ENCODE results near the gene ZSWIM3. TPM values are rescaled to one million over a fixed set of nuclear protein-coding genes. Genes with fewer than 3 reads are reported as not detected.

The ZSWIM3 gene
- total RNA-seq, 1 donor from 2014 or later: 4.8 TPM

DNA sequence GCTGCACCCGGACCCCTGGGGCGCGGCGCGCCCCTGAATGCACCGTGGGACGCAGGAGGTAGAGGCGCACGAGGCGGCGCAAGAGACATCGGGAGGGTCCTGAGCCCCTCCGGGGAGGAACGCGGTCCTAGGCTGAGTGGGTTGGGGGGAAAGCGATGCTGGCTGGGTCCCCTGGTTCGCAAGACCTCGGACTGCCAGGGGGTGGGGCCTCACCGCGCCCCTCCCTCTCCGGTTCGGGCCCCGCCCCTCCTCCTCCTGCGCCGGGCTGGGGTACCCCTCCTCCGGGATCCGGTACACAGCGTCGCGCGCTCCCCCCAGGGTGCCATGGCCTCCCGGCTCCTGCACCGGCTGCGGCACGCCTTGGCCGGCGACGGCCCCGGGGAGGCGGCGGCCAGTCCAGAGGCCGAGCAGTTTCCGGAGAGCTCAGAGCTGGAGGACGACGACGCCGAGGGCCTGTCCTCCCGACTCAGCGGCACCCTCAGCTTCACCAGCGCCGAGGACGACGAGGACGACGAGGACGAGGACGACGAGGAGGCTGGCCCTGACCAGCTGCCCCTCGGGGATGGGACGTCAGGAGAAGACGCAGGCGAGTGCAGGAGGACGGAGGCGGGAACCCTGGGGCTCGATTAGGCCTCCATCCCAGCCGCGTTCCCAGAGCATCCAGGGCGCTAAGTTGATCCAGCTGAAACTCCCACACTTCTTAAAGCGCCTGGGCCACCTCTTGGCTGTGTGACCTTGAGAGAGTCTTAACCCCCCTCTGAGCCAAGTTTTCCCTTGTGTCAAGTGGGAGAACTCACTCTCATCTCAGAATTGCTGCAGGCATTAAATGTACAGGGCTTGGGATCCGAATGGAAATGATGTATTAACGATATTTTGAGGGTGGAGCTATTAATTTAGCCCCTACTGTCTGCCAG lies 23.3 kb upstream of the ZSWIM3 start:
- no peaks in the 10 kb centered on the region for H3K36me3 Mint-ChIP-seq (ENCODE audit: low read depth)
- peak overlapping the region; percentile 86 for H3K4me3 Mint-ChIP-seq
- H3K27me3 Mint-ChIP-seq (ENCODE audit: low read depth): no peaks in the 10 kb centered on the region
- H3K9me3 Mint-ChIP-seq: no peaks in the 10 kb centered on the region
- peak; percentile 68 for DNase-seq (ENCODE audit: low read depth, low spot score)
- no peak overlapping the region for H3K27ac Mint-ChIP-seq (ENCODE audit: unreplicated experiment)
- H3K4me1 Mint-ChIP-seq: peaks cover 28% of the 10 kb centered on the region
- TF ChIP-seq, protein P1, sequence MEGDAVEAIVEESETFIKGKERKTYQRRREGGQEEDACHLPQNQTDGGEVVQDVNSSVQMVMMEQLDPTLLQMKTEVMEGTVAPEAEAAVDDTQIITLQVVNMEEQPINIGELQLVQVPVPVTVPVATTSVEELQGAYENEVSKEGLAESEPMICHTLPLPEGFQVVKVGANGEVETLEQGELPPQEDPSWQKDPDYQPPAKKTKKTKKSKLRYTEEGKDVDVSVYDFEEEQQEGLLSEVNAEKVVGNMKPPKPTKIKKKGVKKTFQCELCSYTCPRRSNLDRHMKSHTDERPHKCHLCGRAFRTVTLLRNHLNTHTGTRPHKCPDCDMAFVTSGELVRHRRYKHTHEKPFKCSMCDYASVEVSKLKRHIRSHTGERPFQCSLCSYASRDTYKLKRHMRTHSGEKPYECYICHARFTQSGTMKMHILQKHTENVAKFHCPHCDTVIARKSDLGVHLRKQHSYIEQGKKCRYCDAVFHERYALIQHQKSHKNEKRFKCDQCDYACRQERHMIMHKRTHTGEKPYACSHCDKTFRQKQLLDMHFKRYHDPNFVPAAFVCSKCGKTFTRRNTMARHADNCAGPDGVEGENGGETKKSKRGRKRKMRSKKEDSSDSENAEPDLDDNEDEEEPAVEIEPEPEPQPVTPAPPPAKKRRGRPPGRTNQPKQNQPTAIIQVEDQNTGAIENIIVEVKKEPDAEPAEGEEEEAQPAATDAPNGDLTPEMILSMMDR (conservative IDR thresholded peaks at IDR 0.05): no peak

DNA sequence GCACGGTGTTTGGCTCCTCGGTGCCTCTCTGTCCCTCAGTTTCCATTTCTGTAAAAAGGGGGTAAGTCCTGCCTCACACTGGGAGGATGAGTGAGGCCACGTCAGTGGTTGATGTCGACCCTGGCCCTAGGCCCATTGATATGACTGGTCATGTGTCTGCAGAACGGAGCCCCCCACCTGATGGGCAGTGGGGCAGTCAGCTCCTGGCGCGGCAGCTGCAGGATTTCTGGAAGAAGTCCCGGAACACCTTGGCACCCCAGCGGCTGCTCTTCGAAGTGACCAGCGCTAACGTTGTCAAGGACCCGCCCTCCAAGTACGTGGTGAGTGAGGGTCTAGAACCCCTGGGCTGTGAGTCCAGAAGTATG lies 22.6 kb upstream of the ZSWIM3 start:
- H3K4me3 Mint-ChIP-seq: peak overlapping the region; percentile 86
- no peaks in the 10 kb centered on the region for H3K36me3 Mint-ChIP-seq (ENCODE audit: low read depth)
- no peaks in the 10 kb centered on the region for H3K9me3 Mint-ChIP-seq
- TF ChIP-seq, protein P1 (conservative IDR thresholded peaks at IDR 0.05): no peak
- no peak overlapping the region for H3K27ac Mint-ChIP-seq (ENCODE audit: unreplicated experiment)
- H3K27me3 Mint-ChIP-seq (ENCODE audit: low read depth): no peaks in the 10 kb centered on the region
- H3K4me1 Mint-ChIP-seq: peaks cover 28% of the 10 kb centered on the region
- DNase-seq (ENCODE audit: low read depth, low spot score): no peak

DNA sequence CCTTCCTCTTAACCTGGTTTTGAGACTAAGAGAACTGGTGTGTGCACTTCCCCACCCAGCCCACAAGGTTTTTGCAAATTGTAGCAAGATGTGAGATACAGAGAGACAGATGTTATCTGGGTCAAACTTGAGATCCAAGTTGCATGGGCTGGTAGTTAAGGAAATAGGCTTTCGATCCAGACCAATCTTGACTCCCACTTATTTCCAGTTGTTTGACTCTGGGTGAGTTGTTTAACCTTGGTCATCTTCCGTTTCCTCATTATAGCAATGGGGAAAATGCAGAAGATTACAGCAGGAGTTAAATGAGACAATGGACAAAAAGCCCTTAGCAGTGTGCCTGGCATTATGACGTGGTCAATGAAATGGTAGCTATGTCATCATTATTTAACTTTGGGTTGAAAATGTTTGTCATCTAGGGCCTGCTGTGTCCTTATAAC lies 22.1 kb upstream of the ZSWIM3 start:
- DNase-seq (ENCODE audit: low read depth, low spot score): no peak
- Mint-ChIP-seq H3K27me3 (ENCODE audit: low read depth) (no peaks in the 10 kb centered on the region), H3K9me3 (no peaks in the 10 kb centered on the region), H3K27ac (ENCODE audit: unreplicated experiment) (peak overlapping the region; percentile 19), H3K4me1 (peaks cover 28% of the 10 kb centered on the region), H3K36me3 (ENCODE audit: low read depth) (no peaks in the 10 kb centered on the region), H3K4me3 (peak overlapping the region; percentile 86)
- TF ChIP-seq, protein P1 (conservative IDR thresholded peaks at IDR 0.05): no peak

DNA sequence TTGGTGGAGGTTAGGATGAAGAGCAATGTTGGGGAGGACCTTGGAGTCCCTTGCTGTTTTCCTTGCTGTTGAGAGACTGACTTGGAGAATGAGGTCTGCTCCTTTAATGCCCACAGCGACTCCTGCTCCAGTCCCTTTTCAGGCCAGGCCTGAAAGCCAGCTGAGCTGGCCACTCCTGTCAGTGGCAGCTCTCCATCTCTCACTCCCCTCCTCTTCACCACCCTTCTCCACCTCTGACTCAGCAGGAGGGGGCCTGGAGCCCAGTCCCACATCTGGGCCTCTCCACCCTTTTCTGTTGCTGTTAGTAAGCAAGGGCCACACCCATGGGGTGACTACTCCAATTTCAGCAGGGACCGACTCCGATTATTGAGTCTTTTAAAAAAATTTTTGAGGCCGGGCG lies 21.6 kb upstream of the ZSWIM3 start:
- Mint-ChIP-seq H3K9me3 (no peaks in the 10 kb centered on the region), H3K4me3 (peak overlapping the region; percentile 86), H3K36me3 (ENCODE audit: low read depth) (no peaks in the 10 kb centered on the region), H3K4me1 (peaks cover 28% of the 10 kb centered on the region), H3K27me3 (ENCODE audit: low read depth) (no peaks in the 10 kb centered on the region), H3K27ac (ENCODE audit: unreplicated experiment) (peak overlapping the region; percentile 19)
- DNase-seq (ENCODE audit: low read depth, low spot score): no peak
- TF ChIP-seq, protein P1 (conservative IDR thresholded peaks at IDR 0.05): no peak

DNA sequence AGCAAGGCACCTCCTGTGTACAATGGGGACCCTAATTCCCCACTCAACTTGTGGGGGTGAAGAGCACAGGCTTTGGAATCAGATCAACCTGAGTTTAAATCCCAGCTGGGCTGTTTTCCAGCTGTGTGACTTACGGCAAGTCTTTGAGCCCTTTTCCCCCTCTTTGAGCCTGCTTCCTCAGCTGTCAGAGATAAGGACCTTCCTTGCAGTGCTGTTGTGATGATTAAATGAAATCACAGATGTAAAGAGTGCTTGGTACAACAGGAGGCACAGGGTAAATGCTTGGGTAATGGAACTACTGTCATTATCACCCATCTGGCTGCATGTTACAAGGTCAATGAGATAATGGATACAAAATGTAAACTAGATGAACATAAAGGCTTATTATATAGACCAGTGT lies 20.6 kb upstream of the ZSWIM3 start:
- H3K27ac Mint-ChIP-seq (ENCODE audit: unreplicated experiment): no peak overlapping the region
- peaks cover 28% of the 10 kb centered on the region for H3K4me1 Mint-ChIP-seq
- H3K27me3 Mint-ChIP-seq (ENCODE audit: low read depth): no peaks in the 10 kb centered on the region
- H3K9me3 Mint-ChIP-seq: no peaks in the 10 kb centered on the region
- no peaks in the 10 kb centered on the region for H3K36me3 Mint-ChIP-seq (ENCODE audit: low read depth)
- peak overlapping the region; percentile 28 for H3K4me3 Mint-ChIP-seq
- DNase-seq (ENCODE audit: low read depth, low spot score): no peak
- TF ChIP-seq, protein P1 (conservative IDR thresholded peaks at IDR 0.05): no peak
